ENCODE results near the gene TMEM225.

DNA sequence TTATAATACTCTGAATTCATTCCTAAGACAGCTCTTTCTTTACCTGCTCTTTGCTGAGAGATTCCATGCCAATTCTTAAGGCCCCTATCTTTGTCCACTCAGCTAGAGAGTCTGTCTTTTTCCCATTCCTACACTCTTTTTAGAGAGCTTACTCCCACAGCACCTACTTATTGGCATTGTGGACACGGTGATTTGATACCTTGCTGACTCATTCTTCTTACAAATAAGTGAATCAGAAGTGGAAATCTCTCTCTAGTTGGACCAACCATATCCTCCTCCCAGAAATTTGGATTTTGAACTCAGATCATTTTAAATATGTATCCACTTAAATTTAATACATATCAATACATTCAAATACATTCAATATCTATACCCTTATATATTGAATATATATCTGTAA is 46.8 kb downstream of the TMEM225 start:
- no peak for TF ChIP-seq EZH2 (IDR thresholded peaks at IDR 0.05; ENCODE audit: low read length)
- TF ChIP-seq, protein P1, sequence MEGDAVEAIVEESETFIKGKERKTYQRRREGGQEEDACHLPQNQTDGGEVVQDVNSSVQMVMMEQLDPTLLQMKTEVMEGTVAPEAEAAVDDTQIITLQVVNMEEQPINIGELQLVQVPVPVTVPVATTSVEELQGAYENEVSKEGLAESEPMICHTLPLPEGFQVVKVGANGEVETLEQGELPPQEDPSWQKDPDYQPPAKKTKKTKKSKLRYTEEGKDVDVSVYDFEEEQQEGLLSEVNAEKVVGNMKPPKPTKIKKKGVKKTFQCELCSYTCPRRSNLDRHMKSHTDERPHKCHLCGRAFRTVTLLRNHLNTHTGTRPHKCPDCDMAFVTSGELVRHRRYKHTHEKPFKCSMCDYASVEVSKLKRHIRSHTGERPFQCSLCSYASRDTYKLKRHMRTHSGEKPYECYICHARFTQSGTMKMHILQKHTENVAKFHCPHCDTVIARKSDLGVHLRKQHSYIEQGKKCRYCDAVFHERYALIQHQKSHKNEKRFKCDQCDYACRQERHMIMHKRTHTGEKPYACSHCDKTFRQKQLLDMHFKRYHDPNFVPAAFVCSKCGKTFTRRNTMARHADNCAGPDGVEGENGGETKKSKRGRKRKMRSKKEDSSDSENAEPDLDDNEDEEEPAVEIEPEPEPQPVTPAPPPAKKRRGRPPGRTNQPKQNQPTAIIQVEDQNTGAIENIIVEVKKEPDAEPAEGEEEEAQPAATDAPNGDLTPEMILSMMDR (optimal IDR thresholded peaks at IDR 0.05 in 1 of 3, IDR thresholded peaks at IDR 0.05 in 1 of 3, conservative IDR thresholded peaks at IDR 0.05 in 1 of 3; ENCODE audit: extremely low read depth in 1 of 3, insufficient read depth in 2 of 3, low read length in 3 of 3): no peak
